Mammary epithelial cell (primary cell): ENCODE results near the gene AP3S2.

ENCODE experiments used
- EZH2 ChIP-seq: IDR thresholded peaks from 2 replicates; pipeline ENCODE4 v1.6.1; 2012; ENCODE audit warnings: low read length, inconsistent platforms, borderline replicate concordance
- TF ChIP-seq, protein P1 (sequence below), 2 donors: IDR thresholded peaks in 1 of 2; conservative IDR thresholded peaks in 1 of 2; 2 replicates each; pipeline ENCODE4 v1.5.1; 2011 to 2012; ENCODE audit warnings: inconsistent platforms in 2 of 2, low read length in 2 of 2, mild to moderate bottlenecking in 2 of 2, control low read depth in 1 of 2, low read depth in 1 of 2; ENCODE audit not compliant: insufficient read depth in 1 of 2; ENCODE audit errors: extremely low read depth in 1 of 2

GRCh38 chr15:89885611-89886010 is 8.2 kb downstream of the AP3S2 start:
- TF ChIP-seq, protein P1, sequence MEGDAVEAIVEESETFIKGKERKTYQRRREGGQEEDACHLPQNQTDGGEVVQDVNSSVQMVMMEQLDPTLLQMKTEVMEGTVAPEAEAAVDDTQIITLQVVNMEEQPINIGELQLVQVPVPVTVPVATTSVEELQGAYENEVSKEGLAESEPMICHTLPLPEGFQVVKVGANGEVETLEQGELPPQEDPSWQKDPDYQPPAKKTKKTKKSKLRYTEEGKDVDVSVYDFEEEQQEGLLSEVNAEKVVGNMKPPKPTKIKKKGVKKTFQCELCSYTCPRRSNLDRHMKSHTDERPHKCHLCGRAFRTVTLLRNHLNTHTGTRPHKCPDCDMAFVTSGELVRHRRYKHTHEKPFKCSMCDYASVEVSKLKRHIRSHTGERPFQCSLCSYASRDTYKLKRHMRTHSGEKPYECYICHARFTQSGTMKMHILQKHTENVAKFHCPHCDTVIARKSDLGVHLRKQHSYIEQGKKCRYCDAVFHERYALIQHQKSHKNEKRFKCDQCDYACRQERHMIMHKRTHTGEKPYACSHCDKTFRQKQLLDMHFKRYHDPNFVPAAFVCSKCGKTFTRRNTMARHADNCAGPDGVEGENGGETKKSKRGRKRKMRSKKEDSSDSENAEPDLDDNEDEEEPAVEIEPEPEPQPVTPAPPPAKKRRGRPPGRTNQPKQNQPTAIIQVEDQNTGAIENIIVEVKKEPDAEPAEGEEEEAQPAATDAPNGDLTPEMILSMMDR (conservative IDR thresholded peaks at IDR 0.05 in 1 of 2, IDR thresholded peaks at IDR 0.05 in 1 of 2; ENCODE audit: extremely low read depth in 1 of 2, insufficient read depth in 1 of 2, low read depth in 1 of 2, low read length in 2 of 2): no peak
- TF ChIP-seq EZH2: no peak
